ENCODE measurements around the gene ZMYND10.
A peak's percentile ranks its signal among the peaks of the same experiment; 100 is the strongest.

The ZMYND10 gene

GRCh38 chr3:50293079-50293801 is 52.3 kb downstream of the ZMYND10 start:
- no peak overlapping the region for H3K4me3 ChIP-seq (ENCODE audit: low read length)
- no peak for DNase-seq (ENCODE audit: low read depth)
- TF ChIP-seq, protein P1, sequence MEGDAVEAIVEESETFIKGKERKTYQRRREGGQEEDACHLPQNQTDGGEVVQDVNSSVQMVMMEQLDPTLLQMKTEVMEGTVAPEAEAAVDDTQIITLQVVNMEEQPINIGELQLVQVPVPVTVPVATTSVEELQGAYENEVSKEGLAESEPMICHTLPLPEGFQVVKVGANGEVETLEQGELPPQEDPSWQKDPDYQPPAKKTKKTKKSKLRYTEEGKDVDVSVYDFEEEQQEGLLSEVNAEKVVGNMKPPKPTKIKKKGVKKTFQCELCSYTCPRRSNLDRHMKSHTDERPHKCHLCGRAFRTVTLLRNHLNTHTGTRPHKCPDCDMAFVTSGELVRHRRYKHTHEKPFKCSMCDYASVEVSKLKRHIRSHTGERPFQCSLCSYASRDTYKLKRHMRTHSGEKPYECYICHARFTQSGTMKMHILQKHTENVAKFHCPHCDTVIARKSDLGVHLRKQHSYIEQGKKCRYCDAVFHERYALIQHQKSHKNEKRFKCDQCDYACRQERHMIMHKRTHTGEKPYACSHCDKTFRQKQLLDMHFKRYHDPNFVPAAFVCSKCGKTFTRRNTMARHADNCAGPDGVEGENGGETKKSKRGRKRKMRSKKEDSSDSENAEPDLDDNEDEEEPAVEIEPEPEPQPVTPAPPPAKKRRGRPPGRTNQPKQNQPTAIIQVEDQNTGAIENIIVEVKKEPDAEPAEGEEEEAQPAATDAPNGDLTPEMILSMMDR (conservative IDR thresholded peaks at IDR 0.05; ENCODE audit: low read depth, low read length): no peak

GRCh38 chr3:50292159-50293078 is 53.1 kb downstream of the ZMYND10 start, which contains the start of gene IFRD2:
IFRD2 (minus strand) TSS chr3:50292429; CDS start chr3:50292274, 155 bp downstream.
- peak within 1 kb of the TSS; percentile 82 for H3K4me3 ChIP-seq (ENCODE audit: low read length)
- TF ChIP-seq, protein P1 (conservative IDR thresholded peaks at IDR 0.05; ENCODE audit: low read depth, low read length): no peak
- peak; percentile 92 for DNase-seq (ENCODE audit: low read depth)
